GM10248 (cell line): ENCODE data around the gene MFN2.
A peak's percentile ranks its signal among the peaks of the same experiment; 100 is the strongest.

Source experiments
- CTCF ChIA-PET: fragments of 300-600 bp; sonication (Branson Sonifier 250); formaldehyde crosslinking; extraction: SDS; loops from one replicate; lab custom pipeline; 2021; ENCODE audit warnings: antibody characterized with exemption; lab: Yijun Ruan, JAX
- POLR2A ChIA-PET: fragments of 350-650 bp; sonication (Branson Sonifier 250); formaldehyde crosslinking; extraction: SDS; loops from one replicate; lab custom pipeline; 2020; ENCODE audit warnings: antibody characterized with exemption; lab: Yijun Ruan, JAX
- DNase-seq: peaks from one replicate; pipeline ENCODE4 v3.0.0; 2012; ENCODE audit errors: extremely low spot score
- TF ChIP-seq, protein P1 (sequence below): IDR thresholded peaks from 2 replicates; pipeline ENCODE4 v1.5.1; 2012; ENCODE audit warnings: mild to moderate bottlenecking, low read depth; ENCODE audit errors: extremely low read depth, missing control alignments, control extremely low read depth

Gene MFN2

DNA sequence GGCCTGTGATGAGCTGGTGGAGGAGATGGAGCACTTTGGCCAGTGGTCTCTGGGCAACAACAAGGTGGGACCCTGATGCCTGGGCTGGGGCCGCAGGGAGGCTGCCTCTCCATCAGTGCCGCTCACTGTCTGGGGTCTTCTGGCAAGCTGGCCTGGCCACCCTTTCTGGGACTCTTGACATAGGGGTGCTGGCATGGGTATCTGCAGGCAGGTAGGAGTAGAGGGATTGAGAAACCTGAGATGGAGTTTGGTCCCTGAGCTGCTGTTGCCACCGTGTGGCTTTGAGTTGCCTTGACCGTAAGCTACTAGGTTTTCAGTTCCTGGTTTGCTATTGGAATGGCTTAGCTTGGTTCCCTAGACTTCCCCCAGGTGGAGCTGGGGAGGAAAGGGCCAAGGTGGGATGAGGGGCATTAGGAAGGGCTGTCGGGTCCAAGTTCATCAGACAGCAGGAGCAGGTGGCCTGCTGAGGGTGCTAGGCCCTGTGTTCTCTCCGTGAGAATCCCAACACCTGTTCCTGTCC is 13.2 kb upstream of the MFN2 start:
- CTCF ChIA-PET = interaction anchor here (0.6 to 2.3 kb wide), 33 partner anchors 9 to 244 kb away, joined by 3 to 14 read pairs (median 4); partner anchors contain the start of gene PLOD1
- POLR2A ChIA-PET = interaction anchor here (0.5 to 3.7 kb wide), 3 partner anchors 33 to 198 kb away, joined by 3 to 33 read pairs (median 4); partner anchors contain the start of gene PLOD1
- DNase-seq = peak; percentile 75
- TF ChIP-seq, protein P1, sequence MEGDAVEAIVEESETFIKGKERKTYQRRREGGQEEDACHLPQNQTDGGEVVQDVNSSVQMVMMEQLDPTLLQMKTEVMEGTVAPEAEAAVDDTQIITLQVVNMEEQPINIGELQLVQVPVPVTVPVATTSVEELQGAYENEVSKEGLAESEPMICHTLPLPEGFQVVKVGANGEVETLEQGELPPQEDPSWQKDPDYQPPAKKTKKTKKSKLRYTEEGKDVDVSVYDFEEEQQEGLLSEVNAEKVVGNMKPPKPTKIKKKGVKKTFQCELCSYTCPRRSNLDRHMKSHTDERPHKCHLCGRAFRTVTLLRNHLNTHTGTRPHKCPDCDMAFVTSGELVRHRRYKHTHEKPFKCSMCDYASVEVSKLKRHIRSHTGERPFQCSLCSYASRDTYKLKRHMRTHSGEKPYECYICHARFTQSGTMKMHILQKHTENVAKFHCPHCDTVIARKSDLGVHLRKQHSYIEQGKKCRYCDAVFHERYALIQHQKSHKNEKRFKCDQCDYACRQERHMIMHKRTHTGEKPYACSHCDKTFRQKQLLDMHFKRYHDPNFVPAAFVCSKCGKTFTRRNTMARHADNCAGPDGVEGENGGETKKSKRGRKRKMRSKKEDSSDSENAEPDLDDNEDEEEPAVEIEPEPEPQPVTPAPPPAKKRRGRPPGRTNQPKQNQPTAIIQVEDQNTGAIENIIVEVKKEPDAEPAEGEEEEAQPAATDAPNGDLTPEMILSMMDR = peak; percentile 75

DNA sequence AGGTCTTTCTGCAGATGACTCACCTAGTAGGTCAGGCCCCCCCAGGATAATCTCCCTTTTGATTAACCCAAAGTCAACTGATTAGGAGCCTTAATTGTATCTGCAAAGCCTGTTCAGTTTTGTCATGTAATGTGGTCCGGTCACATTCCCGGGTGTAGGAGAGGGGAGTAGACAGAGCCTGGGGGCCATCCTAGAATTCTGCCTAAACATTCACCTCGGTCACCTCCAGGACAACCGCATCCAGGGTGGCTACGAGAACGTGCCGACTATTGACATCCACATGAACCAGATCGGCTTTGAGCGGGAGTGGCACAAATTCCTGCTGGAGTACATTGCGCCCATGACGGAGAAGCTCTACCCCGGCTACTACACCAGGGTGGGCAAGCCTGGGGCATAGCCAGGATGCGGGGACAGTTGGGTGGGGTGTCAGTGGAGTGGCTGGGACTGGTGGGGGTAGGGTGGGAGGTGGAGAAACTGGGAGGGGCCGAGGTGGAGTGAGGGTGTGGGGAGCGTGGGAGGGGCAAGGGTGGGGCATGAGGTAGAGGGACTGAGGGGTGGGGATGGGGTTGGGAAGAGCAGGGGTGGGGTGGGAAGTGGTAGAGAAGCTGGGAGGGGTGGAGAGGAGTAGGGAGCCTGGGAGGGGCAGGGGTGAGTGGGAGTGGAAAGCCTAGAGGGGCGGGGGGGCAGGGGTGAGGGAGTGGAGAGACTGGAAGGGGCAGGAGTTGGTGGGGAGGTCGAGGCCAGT is 9.6 kb upstream of the MFN2 start:
- TF ChIP-seq, protein P1 = no peak
- DNase-seq = no peak
- CTCF ChIA-PET = interaction anchor here (1.5 kb wide), 1 partner anchor 11 kb away, joined by 3 read pairs; no protein-coding TSS in a partner anchor
- POLR2A ChIA-PET = no interaction called here

DNA sequence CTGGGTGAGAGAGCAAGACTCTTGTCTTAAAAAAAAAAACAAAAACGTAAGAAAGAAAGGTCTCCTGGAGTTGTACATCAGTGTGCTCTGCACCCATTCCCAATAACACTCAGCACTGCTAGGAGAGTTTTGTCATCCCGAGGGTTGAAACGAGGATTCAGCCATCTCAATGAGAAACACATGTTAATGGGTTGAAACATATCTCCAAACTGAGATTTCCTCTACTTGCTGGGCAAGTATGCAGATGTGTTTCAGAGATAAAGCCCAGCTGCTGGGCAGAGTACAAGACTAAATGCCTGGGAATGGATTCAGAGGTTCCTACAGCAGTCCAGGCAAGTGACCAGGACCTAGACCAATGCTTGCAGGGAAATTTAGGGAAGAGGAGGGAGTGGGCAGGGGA is 2.6 kb upstream of the MFN2 start:
- DNase-seq = no peak
- ChIA-PET POLR2A (no interaction called here), CTCF (no interaction called here)
- TF ChIP-seq, protein P1 = no peak

DNA sequence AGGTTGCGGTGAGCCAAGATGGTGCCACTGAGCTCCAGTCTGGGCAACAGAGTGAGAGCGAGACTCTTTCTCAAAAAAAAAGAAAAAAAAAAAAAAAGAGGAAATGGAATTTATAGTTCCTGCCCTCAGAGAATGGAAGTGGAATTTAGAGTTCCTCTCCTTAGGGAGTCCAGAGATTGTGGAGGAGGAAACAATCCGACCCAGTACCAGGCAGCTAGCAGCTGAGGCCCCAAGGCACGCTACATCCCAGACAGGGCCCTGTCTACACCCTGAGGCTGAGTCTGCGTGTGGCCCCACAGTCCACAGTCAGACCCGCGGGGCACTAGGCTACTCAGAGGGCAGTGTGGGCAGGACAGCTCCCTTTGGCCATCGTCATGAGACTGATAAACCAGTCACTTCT is 1.9 kb upstream of the MFN2 start:
- CTCF ChIA-PET = interaction anchor here (0.7 to 0.9 kb wide), 2 partner anchors 11 to 141 kb away, joined by 3 to 4 read pairs; no protein-coding TSS in a partner anchor
- no peak for DNase-seq
- POLR2A ChIA-PET = no interaction called here
- TF ChIP-seq, protein P1 = no peak

DNA sequence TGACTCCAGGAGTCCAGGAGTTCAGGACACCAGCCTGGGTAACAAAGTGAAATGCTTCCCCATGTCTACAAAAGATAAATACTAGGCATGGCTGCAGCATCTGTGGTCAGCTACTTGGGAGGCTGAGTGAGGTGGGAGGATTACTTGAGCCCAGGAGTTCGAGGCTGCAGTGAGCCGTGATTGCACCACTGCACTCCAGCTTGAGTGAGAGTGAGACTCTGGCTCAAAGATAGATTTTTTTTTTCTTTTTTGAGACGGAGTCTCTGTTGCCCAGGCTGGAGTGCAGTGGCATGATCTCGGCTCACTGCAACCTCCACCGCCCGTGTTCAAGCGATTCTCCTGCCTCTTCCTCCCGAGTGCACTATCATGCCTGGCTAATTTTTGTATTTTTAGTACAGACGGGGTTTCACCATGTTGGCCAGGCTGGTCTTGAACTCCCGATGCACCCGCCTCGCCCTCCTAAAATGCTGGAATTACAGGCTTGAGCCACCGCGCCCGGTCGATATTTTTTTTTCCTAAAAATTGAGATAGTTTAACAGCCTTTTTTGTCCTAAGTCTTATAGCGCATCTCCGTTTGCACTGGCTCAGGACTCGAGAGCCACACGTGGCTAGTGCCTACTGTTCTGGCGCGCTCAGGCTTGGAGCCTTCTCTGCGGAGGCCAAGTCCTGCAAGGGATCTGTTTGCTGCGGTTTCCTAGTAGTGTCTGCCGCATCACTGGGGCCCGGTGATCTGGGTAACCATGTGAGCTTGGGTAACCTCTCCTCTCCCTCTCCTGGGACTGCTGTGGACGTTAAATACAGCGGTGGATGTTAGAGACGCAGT is 1.0 kb upstream of the MFN2 start:
- CTCF ChIA-PET = interaction anchor here (0.7 to 2.4 kb wide), 3 partner anchors 11 to 142 kb away, joined by 3 to 9 read pairs (median 4); no protein-coding TSS in a partner anchor
- DNase-seq = no peak
- POLR2A ChIA-PET = interaction anchor here (0.5 to 1.6 kb wide), 3 partner anchors 38 to 71 kb away, joined by 4 to 7 read pairs (median 5); no protein-coding TSS in a partner anchor
- TF ChIP-seq, protein P1 = no peak

DNA sequence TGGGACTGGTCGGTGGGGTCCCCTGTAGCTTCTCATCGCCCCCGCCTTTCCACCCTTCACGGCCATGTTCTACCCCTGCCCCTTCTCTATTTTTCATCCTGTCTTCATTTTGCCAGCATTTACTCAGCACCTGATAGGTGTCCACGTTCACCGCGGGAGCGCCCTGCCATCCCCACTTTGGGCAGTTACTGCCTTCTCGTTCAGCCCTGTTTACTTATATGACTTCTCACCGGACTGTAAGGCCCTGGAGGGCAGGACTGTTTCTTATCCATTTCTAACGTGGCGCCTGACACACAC is 380 bp downstream of the MFN2 start:
- TF ChIP-seq, protein P1 = no peak
- ChIA-PET POLR2A (interaction anchor here (1.0 to 1.6 kb wide), 2 partner anchors 38 to 71 kb away, joined by 5 to 7 read pairs; partner anchors contain the start of gene MIIP), CTCF (interaction anchor here (1.4 to 2.4 kb wide), 5 partner anchors 11 to 144 kb away, joined by 4 to 9 read pairs (median 5); no protein-coding TSS in a partner anchor)
- no peak for DNase-seq
